ENCODE data around the gene CRTC2.
"Not testable (repeated sequence)": the region's sequence is repeated elsewhere in the genome, so short reads cannot be mapped to it uniquely, and the experiment has no call there.

CRTC2 gene

DNA sequence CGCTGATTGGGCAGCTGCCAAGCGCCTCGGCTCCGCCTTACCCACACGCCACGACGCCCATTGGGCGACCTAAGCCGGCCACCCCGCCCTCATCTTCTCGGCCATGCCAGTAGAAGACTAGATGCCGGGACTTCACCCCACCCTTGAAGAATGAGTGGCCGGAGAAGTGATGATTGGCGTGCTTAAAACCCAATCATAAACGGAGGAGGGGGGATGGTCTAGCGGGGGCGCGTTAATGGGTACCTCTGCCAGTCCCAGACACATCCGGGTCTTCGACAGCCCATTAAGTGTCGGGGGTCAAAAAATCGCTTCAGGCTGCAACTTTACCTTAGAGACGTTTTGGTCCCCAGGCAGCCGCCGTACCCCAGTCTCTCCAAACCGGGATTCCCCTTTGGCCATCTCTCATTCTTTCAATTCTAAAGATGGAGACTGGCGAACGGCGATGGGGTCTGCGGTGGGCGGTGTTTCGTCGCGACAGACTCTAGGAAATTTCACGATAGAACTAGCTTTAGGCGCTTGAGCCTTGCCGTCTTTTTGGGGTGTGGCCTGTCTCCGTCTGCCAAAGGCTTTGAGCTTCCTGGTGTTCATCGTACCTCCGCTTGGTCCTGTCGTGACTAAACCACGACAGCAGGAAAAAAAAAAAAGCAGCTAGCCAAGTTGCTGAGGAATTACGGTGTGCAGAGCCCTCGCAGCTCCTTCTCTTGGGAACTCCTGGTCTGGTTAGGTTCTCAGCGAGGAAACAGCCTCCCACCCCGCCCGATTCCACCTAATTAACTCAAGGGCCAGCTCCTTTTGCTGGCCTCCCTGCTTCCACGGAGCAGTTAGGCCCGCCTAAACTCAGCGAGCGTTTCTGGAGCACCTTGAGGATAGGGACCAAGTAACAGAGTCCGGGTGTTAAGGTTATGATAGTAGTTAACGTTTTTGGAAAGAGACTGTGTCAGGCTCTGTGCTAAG is 35.2 kb downstream of the CRTC2 start, which contains the start of gene GATAD2B:
GATAD2B (minus strand) TSS at position 1 of the 954 bp plus-strand sequence. CDS start 94,625 bp downstream, outside the sequence.
- DNase-seq: peak; percentile 98

DNA sequence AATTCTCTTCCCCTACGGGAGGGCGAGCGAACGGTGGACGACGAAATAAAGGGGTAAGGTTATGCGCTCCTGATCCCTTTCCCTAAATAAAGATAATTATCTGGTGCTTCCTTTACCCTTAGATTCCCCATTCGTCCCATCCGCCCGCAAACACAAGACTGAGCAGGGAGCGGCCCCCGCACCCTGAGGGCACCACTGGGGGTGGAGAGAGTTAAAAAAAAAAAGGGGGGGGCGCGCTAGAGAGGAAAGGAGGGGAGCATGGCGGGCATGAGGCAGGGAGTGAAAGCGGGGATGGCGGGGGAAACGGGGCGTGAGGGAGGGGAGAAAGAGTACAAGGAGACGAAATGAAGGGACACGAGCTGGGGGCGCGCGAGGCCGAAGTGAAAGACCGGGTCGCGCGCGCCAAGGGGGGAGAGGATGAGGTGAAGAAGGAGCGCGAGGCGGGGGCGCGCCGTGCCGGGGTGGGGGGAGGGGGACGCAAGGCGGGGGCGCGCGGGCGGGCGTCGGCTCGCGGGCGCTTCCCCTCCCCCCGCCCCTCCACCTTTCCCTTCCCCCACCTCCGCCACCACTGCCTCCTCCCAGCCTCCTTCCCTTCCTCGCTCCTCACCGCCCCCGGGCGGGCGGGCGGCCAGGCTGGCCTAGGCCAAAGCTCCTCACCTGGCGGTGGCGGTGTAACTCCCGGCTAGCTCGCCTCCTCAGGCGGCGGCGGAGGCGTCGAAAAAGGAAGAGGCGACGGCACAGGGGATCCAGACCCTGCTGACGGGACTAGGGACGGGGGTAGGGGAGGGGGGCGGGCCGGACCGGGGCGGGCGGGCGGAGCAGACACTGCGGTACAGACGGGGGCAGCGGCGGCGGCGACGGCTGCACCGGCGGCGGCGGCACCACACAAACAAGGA is 36.1 kb downstream of the CRTC2 start:
- peak in 1 of 2 experiments; percentile 81 for DNase-seq

DNA sequence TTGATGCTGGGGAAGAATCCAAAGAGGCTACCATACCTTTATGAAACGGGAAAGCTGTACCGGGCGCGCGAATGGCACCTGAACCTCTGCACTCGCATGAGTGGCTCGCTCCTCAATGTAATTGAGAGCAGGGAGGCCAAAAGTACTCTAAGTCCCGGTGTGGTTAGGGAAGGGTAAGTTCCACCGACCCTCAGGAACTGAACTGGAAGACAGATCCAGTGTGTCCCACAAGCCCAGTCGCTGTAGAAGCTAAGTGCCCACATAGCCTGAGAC is 36.7 kb downstream of the CRTC2 start:
- DNase-seq: peak in 1 of 2 experiments; percentile 51

DNA sequence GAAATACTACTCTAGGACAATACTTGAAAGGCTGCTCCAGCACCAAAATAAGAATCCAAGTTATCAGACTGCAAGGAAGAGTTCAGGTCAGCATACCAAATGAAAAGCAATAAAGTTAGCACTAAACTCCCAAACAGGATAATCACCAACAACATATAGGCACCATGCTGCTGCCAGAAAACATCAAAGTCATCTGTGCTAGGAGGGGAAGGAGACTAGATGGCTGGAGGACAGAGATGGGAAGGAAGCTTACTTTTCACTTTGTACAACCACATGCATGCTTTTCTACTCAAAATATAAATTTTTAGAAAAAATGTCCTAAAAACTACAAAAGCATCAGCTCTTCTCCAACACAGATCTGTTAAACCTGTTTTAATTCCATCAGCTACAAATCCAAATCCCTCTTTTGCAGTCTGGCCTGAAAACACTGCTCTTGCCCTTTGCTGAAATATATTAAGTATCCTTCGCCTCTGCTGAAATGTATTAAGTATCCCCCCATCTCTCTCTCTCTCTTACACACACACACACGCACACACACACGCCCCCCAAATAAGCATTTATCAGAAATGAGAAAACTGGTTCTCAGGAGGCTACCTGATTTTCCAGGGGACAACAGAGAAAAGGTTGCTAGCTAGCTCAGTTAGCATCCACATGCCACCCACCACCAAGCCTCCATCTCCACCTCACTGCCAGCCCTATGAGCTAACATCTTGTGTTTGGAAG is 37.2 kb downstream of the CRTC2 start:
- no peak for DNase-seq

DNA sequence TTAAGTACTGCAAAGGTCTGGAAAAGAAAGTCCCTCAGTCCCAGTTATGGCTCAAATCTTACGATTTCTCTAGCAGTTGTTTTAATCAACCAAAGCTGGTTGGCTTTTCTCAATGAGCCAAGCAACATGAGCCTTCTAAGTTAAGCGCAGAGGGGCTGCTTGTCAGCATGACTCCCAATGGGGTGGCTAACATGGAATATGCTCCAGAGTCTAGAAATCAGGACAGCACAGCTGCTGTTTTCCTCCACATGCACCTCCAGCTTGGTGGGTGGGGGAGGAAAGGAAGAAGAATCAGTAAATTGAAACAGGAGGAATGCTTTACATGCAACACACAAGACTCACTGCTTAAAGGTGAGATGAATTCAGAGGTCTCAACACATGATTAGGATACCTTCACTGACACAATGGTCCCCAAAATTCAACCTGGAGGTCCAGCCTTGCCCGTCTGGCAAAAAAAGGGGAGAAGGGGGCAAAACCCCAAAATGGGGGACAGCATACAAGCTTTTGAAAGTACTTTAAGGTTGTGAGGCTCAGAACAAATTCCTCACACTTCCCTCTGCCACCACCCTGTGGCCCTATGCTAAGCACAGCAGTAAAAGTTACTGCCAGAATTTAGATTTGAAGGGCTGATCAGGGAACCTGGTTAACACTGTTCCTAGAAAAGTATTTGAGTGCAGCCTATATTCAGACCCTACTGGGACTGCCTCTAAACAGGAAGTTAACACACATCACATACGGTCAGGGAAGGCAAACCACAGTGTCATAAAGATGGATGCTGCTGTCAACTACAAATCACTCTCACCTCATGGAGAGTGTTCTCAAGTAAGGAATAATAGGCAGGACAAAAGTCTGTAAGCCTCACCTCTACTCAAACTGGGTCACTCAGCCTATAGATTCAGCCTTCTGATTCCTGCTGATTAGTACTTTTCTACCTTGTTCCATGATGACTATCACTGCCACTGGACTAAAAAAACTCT is 38.2 kb downstream of the CRTC2 start:
- DNase-seq: no peak

DNA sequence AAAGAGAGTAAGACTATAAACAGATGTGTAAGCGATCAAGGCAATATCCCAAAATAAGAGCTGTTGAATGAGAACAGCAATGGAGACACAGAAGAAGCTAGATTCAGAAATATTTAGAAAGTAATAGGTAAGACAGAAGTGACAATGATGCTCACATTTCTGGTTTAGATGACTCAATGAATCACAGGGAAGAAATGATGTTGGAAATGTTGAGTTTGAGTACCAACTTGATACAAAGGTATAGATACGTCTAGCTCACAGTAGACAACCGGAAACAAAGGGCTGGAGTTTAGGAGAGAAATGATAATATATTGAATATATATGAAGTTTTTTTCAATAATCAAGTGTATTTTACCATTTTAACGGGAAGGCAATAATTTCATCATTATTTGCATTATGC is 42.1 kb downstream of the CRTC2 start:
- no peak for DNase-seq

DNA sequence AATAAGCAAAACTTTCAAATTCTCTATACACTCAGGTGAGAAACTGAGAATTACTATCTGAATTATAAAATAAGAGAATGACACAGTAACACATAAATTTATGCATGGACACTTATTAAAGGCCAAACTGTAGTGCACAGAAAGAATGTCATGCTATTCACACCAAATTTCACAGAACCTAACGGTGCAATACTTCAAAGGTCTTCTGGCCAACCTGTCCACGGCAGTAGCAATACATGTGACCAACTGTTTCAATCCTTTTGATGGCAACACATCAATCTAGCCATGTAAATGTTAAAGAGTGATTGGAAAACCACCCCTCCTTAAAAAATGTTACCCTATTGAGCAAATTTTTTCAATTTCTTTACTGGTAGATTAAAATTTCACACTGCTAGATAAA is 46.1 kb downstream of the CRTC2 start:
- no peak for DNase-seq

DNA sequence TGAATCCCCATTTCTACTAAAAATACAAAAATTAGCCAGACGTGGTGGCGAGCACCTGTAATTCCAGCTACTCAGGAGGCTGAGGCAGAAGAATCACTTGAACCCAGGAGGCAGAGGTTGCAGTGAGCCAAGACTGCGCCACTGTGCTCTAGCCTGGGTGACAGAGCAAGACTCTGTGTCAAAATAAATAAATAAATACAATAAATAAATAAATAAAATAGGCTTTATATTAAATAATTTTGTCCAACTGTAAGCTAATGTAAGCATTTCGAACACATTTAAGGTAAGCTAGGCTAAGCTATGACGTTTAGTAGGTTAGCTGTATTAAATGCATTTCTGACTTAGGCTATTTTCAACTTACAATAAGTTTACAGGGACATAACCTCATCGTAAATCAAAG is 47.9 kb downstream of the CRTC2 start:
- DNase-seq: not testable (repeated sequence)

DNA sequence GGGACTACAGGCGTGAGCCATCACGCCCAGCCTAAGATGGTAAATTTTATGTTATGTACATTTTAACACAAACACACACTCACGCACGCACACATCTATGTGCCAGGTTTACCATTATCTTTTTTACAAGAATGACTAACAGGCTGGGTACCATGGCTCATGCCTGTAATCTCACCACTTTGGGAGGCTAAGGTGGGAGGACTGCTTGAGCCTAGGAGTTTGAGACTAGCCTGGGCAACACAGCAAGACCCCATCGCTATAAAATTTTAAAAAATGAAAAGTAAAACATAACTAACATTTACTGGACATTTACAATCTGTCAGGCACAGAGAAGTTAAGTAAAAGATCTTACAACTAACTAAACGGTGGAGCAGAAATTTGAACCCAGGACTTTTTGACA is 50.3 kb downstream of the CRTC2 start:
- peak in 1 of 2 experiments; percentile 10 for DNase-seq

DNA sequence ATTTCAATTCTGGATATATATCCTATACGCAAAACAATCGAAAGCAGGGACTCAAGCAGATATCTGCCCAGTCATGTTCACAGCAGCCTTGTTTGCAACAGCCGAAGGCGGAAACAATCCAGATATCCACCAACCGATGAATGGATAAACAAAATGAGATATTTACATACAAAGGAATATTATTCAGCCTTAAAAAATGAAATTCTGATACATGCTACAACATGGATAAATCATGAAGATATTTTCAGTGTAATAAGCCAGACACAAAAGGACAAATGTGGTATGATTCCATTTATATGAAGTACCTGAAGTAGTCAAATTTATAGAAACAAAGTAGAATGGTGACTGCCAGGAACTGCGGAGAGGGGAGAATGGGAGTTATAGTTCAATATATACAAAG is 51.3 kb downstream of the CRTC2 start:
- DNase-seq: no peak

DNA sequence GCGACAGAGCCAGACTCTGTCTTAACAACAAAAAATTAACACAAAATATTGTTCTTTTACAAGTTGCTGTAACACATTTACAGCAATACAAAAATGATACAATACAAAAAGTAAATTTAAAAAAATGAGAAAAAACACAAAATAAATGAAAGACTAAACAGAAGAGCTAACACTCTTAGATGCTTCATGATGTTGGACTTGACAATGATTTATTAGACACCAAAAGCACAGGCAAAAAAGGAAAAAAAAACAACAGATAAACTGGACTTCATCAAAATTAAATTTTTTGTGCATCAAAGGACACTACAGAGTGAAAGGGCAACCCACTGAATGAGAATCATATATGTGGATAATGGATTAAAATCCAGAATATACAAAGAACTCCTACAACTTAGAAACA is 52.0 kb downstream of the CRTC2 start:
- DNase-seq: no peak

DNA sequence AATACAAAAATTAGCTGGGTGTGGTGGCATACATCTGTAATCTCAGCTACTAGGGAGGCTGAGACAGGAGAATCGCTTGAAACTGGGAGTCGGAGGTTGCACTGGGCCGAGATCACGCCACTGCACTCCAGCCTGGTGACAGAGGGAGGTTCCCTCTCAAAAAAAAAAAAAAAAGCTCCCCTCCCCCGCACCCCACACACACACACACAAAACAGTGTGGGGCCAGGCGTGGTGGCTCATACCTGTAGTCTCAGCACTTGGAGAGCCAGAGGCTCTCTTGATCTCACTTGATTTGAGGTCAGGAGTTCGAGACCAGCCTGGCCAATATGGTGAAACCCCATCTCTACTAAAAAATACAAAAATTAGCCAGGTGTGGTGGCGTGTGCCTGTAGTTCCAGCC is 52.5 kb downstream of the CRTC2 start:
- not testable (repeated sequence) for DNase-seq

DNA sequence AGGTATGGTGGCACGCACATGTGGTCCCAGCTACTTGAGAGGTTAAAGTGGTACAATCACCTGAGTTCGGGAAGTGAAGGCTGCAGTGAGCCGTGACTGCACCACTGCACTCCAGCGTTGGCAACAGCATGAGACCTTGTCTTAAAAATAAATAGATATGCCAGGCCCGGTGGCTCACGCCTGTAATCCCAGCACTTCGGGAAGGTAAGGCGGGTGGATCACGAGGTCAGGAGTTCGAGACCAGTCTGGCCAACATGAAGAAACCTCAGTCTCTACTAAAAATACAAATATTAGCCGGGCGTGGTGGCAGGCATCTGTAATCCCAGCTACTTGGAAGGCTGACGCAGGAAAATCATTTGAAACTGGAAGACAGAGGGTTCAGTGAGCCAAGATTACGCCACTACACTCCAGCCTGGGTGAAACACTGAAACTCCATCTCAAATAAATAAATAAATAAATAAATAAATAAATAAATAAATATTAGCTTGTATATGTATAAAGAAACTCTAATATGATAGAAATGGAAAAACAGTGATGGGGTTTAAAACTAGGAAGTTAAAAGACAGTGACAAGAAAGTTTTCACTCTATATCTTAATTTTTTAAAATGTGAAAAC is 54.5 kb downstream of the CRTC2 start:
- DNase-seq: no peak

DNA sequence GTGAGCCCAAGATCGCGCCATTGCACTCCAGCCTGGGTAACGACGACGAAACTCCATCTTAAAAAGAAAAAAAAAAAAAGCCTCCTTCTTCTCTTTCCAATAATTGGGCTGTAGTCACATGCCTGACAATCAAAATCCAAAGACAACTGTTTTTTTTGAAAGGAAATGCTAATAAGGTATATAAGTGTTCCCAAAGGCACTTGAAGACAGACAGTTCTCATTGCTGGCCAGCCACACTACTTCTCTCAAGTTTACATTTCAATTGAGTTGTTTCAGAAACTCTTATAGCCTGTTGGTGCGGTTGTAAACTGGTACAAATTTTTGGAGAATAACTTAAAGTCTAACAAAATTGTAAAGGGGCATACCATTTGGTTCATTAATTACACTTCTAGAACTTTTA is 58.9 kb downstream of the CRTC2 start:
- DNase-seq: no peak

All from activated T-cell treated with anti-CD3 and anti-CD28 coated beads, Interleukin-2, amount 50 U/mL, for 48 hours (primary cell).